Coronary artery (tissue), 2 donors: ENCODE measurements around the gene NAV1.

ENCODE experiments used
- DNase-seq: peaks from one replicate; pipeline ENCODE4 v3.0.0-alpha.2; 2017; ENCODE audit warnings: low spot score
- H3K27ac ChIP-seq, 2 donors: fragments of 200-600 bp; sonication (generic); one replicate each; pipeline ENCODE4 v1.5.1; 2016 to 2019
- H3K4me3 ChIP-seq: fragments of 200-600 bp; sonication (generic); 2 replicates; pipeline ENCODE4 v1.5.1; 2016; ENCODE audit warnings: mild to moderate bottlenecking, moderate library complexity
- CTCF ChIP-seq: fragments of 200-600 bp; sonication (generic); IDR thresholded peaks from one replicate; pipeline ENCODE4 v1.5.1; 2019; ENCODE audit warnings: antibody characterized with exemption

Gene NAV1

GRCh38 chr1:201504799-201505502 lies 34.0 kb upstream of the NAV1 start:
- Histone ChIP-seq H3K27ac (peak overlapping the region; percentile 96 to 100), H3K4me3 (peak overlapping the region; percentile 97)
- no peak for TF ChIP-seq CTCF
- DNase-seq: no peak

- no peak for DNase-seq
- Histone ChIP-seq H3K27ac (peak overlapping the region; percentile 96 to 100), H3K4me3 (peak overlapping the region; percentile 97)
- no peak for TF ChIP-seq CTCF
Observed at GRCh38 chr1:201505503-201505890, 33.4 kb upstream of the NAV1 start.

- no peak for DNase-seq
- TF ChIP-seq CTCF: no peak
- Histone ChIP-seq H3K27ac (peak overlapping the region; percentile 96 to 100), H3K4me3 (peak overlapping the region; percentile 97)
Observed at GRCh38 chr1:201506092-201506491, 32.8 kb upstream of the NAV1 start.

- Histone ChIP-seq H3K27ac (peak within 1 kb of the TSS; percentile 96 to 100), H3K4me3 (peak within 1 kb of the TSS; percentile 97)
- TF ChIP-seq CTCF: no peak
- peak; percentile 93 for DNase-seq
Observed at GRCh38 chr1:201506557-201507359, 32.2 kb upstream of the NAV1 start, which contains the start of gene CSRP1. Gene CSRP1 (minus strand): TSS chr1:201507123. CDS start chr1:201496303, 10,820 bp downstream.

GRCh38 chr1:201507360-201507675 lies 31.6 kb upstream of the NAV1 start:
- Histone ChIP-seq H3K27ac (peak overlapping the region; percentile 96 to 100), H3K4me3 (peak overlapping the region; percentile 97)
- no peak for DNase-seq
- no peak for TF ChIP-seq CTCF

GRCh38 chr1:201508809-201509208 lies 30.1 kb upstream of the NAV1 start:
- Histone ChIP-seq H3K4me3 (no peak overlapping the region), H3K27ac (no peak overlapping the region)
- DNase-seq: no peak
- no peak for TF ChIP-seq CTCF
